Testis (tissue), 2 donors: ENCODE results near the gene MRFAP1.

Experiments
- POLR2A ChIP-seq: fragments of 450-650 bp; IDR thresholded peaks from one replicate; pipeline ENCODE4 v1.6.1; 2017; ENCODE audit warnings: antibody characterized with exemption, mild to moderate bottlenecking, moderate library complexity
- TF ChIP-seq, protein P1 (sequence below), 3 experiments: fragments of 450-650 bp in 2 of 3; fragments of 200-600 bp in 1 of 3; sonication (generic) in 1 of 3; IDR thresholded peaks; one replicate each; pipeline ENCODE4 v1.5.1; 2016 to 2019; ENCODE audit warnings: antibody characterized with exemption in 3 of 3, mild to moderate bottlenecking in 2 of 3, moderate library complexity in 1 of 3

DNA sequence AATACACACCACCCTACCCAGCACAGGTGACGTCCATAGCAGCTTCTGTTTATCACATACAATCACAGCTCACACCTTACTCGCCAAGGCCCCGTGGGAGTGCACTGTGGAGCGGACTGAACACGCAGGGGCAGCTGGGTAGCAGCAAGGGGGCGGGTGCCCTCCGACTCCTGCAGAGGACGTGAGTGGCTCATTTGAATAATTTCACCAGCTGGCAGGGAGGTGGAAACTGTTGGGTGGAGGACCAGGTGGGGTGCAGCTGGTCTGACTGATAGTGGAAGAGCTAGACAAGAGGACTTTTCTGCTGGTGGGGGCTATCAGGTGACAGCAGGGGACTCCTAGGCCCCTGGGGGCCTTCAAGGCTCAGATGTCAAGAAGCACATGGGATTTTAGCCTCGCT, 49.2 kb upstream of the MRFAP1 start:
- TF ChIP-seq, protein P1, sequence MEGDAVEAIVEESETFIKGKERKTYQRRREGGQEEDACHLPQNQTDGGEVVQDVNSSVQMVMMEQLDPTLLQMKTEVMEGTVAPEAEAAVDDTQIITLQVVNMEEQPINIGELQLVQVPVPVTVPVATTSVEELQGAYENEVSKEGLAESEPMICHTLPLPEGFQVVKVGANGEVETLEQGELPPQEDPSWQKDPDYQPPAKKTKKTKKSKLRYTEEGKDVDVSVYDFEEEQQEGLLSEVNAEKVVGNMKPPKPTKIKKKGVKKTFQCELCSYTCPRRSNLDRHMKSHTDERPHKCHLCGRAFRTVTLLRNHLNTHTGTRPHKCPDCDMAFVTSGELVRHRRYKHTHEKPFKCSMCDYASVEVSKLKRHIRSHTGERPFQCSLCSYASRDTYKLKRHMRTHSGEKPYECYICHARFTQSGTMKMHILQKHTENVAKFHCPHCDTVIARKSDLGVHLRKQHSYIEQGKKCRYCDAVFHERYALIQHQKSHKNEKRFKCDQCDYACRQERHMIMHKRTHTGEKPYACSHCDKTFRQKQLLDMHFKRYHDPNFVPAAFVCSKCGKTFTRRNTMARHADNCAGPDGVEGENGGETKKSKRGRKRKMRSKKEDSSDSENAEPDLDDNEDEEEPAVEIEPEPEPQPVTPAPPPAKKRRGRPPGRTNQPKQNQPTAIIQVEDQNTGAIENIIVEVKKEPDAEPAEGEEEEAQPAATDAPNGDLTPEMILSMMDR (IDR thresholded peaks at IDR 0.05), result no peak
- no peak for TF ChIP-seq POLR2A
